GM18951 (cell line): ENCODE measurements around the gene STING1.
"Not testable (repeated sequence)": the region's sequence is repeated elsewhere in the genome, so short reads cannot be mapped to it uniquely, and the experiment has no call there.

ENCODE experiments used
- POLR2A ChIP-seq: IDR thresholded peaks from 4 replicates; pipeline ENCODE4 v1.6.1; 2011; ENCODE audit warnings: mild to moderate bottlenecking; ENCODE audit not compliant: insufficient read length, insufficient read depth; ENCODE audit errors: extremely low read depth
- in situ Hi-C: fragments of 300-500 bp; cut with MboI; formaldehyde crosslinking; loops from one replicate; pipeline ENCODE4 v1.12.0; 2022; ENCODE audit warnings: low sequenced_read_pairs, mixed read lengths, inconsistent platforms; ENCODE audit not compliant: unreplicated experiment

STING1 gene

DNA sequence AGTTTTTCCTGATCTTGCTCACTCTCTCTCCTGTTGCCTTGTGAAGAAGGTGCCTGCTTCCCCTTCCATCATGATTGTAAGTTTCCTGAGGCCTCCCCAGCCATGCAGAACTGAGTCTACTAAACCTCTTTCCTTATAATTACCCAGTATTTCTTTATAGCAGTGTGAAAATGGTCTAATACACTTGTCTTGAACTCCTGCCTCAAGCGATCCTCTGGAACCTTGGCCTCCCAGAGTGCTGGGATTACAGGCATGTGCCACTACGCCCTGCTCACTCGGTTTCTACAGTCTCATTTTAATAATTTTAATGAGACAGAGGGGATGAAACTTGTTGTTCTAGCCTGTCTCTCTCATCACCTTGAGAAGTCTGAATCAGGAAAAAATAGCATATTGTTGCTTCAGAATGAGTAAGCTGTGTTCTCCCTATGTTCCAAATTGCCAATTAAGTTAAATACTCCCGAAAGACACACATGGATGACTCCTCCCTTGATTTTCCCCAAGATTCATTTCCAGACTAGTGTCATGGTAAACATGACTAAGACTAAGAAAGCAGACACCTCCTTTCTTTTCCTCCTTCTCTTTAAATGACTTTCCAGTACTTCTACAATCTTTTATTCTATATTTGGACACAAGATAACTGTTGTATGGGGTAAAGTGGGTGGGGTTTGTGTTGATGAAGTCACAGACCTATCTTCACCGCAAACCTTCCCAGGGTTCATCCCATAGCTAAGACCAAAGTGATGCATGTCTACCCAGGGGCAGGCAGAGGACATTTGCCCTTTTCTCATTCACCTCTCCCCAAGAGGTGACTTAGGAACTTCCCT lies 35.4 kb downstream of the STING1 start:
- no peak for TF ChIP-seq POLR2A
- in situ Hi-C loops, result no loop called here

DNA sequence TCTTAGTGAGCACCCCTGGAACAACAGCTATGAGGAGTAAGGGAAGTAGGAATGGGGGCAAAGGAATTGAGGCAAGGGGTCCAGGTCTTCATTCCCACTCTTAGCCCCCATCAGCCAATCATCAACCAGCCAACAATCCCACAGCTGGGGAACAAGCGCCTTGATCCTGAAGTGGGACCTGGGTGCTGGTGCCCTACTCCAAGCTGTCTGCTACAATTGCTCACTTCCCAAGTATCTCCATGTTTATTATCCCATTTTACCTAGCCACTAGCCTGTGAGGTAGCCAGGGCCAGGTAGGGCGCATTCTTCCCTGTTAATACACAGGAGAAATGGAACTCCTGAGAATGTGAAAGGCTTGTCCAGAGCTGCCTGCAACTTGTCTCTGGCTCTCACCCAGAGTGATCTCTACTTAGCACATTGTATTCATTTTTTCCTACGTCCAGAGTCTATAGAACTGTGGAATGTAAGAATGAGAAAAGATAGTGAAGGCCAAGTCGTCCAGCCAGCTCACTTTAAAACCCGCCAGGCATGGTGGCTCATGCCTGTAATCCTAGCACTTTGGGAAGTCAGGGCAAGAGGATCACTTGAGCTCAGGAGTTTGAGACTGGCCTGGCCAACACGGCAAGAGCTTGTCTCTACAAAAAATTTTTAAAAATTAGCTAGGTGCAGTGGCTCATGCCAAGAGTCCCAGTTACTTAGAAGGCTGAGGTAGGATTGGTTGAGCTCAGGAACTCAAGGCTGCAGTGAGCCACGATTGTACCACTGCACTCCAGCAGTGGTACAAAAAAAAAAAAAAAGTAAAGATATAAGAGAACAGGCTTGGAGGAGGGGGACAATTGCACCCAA lies 37.0 kb downstream of the STING1 start:
- in situ Hi-C loops, result no loop called here

DNA sequence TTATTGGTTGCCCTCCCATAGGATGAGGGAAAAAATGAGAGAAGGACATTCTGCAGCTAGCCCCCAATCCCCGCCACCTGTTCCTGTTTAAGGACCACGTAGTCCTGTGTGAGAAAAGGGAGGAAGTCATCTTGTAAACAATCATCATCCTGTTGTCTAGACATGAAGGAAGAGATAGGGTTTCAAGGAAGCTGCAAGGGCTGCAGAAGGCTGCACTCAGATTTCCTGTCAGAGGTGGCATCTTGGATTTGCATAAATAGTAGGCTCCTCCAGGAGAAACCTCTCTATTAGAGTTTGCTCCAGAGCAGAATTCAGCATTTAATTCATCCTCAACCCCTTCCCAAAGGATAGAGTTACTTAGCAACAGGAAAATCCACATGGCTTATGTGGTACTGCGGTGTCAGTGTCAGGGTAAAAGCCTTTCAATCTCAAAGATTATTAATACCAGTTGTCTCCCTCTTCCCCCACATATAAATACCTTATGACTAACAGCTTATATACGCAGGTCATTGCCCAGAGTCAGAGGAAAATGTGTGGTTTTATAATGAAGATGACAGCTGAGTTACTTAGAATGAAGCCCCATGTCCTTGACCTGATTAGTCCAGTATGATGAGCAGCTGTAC lies 38.6 kb downstream of the STING1 start:
- no peak for TF ChIP-seq POLR2A
- in situ Hi-C loops, result no loop called here

More for the DNA sequence above, 37.0 kb downstream of the STING1 start:
- no peak for TF ChIP-seq POLR2A

DNA sequence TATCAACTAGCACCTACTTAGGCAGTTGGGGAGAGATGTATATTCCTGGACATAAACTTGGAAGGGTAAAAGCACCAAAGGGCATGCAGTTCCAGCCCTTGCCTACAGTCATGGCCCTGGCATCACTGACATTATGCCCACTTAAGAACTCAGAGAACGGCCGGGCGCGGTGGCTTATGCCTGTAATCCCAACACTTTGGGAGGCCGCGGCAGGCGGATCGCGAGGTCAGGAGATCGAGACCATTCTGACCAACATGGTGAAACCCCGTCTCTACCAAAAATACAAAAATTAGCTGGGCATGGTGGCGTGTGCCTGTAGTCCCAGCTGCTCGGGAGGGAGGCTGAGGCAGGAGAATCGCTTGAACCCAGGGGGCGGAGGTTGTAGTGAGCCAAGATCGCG lies 42.1 kb downstream of the STING1 start:
- in situ Hi-C loops, result not testable (repeated sequence)

DNA sequence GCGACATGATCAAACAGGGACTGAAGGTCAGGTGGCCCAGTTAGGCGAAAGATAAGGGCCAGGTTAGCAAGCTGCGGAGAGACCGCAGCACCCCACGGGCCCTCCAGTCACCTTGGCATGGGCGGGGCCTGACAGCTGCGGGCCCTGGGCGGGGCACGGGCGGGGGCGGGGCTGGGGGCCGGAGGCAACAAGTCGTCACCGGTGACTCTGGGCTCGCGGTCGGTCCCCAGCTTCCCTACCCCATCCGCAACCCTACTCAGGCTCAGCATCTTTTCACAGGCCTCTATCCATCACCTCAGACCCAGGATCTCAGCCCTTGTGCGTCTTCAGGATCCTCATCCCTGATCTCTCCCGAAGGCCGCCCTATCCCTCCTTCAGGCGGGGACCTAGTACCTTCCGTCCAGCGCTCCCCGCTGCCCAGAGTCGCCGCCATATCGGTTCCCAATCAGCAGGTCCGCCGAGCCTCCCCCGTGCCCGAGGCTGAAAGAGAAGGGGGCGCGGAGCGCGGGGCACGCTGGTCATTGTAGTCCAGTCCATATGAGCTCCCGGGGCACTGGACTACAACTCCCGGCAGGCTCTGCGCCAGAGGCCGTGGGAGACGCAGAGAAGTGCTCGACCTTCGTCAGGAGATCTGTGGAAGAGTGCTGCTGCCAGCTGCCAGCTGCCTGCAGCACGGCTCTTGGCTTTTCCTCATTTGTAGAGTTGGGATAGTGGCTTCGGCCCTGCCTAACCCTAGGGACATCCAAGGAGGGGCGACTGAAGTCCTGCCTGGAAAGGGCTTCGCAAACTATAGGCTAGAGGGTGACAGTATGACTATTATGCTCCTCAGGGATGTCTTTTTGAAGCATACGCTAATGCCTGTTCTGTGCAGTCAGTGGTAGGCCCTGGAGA lies 43.3 kb downstream of the STING1 start, which contains the start of gene DNAJC18:
Gene DNAJC18, minus strand, starts transcription at position 513 of the 891 bp plus-strand sequence. Its CDS starts 80 bp downstream, at position 433.
- TF ChIP-seq POLR2A, result peak; percentile 37
- in situ Hi-C loops, result no loop called here

DNA sequence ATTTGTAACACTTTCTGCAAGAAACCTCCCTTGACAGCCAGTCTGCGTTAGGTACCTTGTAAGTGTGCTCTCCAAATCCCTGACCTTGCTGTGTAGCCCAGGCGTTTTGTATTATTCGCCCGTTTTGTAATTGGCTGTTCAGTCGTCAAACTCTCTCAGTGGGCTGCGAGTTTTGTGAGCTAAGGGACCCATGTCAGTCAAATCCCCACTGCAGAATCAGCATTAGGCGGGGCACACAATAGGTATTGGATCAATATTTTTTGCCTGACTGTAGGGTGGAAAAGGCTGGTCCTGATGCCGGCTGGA lies 43.9 kb downstream of the STING1 start:
- in situ Hi-C loops, result no loop called here
- TF ChIP-seq POLR2A, result no peak

DNA sequence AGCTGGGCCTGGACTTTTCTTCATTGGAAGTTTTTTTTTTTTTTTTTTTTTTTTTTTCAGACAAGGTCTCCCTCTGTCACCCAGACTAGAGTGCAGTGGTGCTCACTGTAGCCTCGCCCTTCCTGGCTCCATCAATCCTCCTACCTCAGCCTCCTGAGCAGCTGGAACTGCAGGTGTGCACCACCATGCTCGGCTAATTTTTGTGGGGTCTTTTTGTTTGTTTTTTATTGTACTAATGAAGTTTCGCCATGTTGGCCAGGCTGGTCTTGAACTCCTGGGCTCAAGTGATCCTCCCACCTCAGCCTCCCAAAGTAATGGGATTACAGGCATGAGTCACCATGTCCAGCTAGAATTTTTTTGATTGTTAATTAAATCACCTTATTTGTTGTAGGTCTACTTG lies 46.9 kb downstream of the STING1 start:
- no peak for TF ChIP-seq POLR2A
- in situ Hi-C loops, result no loop called here

DNA sequence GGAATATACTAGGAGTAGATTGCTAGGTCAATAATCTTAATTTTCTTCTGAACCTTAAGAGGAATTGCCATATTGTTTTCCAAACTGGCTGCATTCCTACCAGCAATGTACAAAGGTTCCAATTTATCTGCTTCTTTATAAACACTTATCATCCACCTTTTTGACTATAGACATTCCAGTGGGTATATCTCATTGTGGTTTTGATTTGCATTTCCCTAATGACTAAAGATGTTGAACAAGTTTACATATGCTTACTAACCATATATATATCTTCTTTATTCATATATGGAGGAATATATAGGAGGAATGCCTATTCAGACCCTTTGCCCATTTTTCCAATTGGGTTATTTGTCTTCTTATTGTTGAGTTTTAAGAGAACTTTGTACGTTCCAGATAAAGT lies 50.9 kb downstream of the STING1 start:
- no peak for TF ChIP-seq POLR2A
- in situ Hi-C loops, result no loop called here

DNA sequence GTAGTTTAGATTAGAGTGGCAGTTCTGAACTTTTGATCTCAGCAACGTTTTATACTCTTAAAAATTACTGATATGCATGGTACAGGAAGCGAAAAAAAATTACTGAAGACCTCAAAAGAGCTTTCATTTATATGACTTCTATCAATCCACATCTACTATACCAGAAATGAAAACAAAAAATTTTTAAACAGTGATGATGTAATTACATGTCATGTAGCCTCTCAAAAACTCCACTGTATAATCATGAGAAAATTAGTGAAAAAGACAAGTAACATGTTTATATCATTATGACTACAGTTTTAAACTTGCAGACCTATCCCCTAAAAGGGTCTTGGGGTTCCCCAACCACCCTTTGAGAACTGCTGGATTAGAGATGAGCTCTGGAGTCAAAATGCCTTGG lies 52.5 kb downstream of the STING1 start:
- no peak for TF ChIP-seq POLR2A
- in situ Hi-C loops, result no loop called here

DNA sequence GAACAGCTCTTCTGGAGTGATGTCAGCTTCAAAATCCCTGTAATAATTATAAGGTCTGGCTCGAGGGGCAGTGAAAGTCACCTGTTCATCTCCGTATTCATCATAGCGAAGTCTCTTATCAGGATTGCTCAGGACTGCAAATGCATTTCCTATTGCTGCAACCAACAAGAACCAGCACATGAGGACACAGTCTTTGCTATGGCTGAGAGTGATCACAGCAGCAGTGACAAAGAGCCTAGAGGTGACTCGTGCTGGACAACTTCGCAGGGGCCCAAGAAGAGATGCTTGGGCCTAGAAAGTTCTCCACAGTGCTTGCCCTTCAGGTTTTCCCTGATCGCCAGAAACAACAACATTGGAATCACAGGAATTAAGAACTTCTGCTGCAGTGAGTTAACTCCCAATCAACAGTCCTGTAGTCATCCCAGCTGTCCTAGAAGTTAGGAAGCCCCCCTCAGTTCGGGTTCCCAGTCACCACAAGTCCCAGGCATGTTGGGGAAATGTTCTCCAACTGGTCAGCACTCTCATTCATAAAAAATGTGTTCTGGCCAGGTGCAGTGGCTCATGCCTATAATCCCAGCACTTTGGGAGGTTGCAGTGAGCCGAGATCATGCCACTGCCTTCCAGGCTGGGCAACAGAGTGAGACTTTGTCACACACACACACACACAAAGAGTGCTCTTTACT lies 56.2 kb downstream of the STING1 start:
- in situ Hi-C loops, result loop anchor here (5.0 kb wide), 1 partner anchor 76 kb away; no protein-coding TSS in a partner anchor

More for the DNA sequence above, 56.2 kb downstream of the STING1 start:
- no peak for TF ChIP-seq POLR2A
